OCI-LY3 (cell line): Measurements from ENCODE around the gene LGR4.

Experiments
- CTCF ChIP-seq: fragments of 200-600, 300-600 bp; sonication (generic); IDR thresholded peaks from 2 replicates; pipeline ENCODE4 v1.5.1; 2014; ENCODE audit warnings: antibody characterized with exemption, low read length, low read depth
- EZH2phosphoT487 ChIP-seq: fragments of 200-600 bp; shearing (Covaris generic); IDR thresholded peaks from 2 replicates; pipeline ENCODE4 v1.6.1; 2018; ENCODE audit warnings: antibody characterized with exemption, mixed run types, low read depth

- TF ChIP-seq CTCF: no peak
- TF ChIP-seq EZH2phosphoT487: no peak
Observed at GRCh38 chr11:27379449-27379848, 93.1 kb downstream of the LGR4 start.
